ENCODE measurements around the gene SDK1.

GRCh38 chr7:4237296-4238235, 936.5 kb downstream of the SDK1 start:
- TF ChIP-seq, protein P1, sequence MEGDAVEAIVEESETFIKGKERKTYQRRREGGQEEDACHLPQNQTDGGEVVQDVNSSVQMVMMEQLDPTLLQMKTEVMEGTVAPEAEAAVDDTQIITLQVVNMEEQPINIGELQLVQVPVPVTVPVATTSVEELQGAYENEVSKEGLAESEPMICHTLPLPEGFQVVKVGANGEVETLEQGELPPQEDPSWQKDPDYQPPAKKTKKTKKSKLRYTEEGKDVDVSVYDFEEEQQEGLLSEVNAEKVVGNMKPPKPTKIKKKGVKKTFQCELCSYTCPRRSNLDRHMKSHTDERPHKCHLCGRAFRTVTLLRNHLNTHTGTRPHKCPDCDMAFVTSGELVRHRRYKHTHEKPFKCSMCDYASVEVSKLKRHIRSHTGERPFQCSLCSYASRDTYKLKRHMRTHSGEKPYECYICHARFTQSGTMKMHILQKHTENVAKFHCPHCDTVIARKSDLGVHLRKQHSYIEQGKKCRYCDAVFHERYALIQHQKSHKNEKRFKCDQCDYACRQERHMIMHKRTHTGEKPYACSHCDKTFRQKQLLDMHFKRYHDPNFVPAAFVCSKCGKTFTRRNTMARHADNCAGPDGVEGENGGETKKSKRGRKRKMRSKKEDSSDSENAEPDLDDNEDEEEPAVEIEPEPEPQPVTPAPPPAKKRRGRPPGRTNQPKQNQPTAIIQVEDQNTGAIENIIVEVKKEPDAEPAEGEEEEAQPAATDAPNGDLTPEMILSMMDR (IDR thresholded peaks at IDR 0.05; ENCODE audit: low read depth, low read length) = no peak
- TF ChIP-seq MAX (IDR thresholded peaks at IDR 0.05; ENCODE audit: low read depth, low read length) (no peak), MYC (IDR thresholded peaks at IDR 0.05; ENCODE audit: low read depth, low read length) (no peak)

Data from NB4 (cell line).